Neural cell (in vitro differentiated cells): ENCODE results near the gene ATP6V1B1.
A peak's percentile ranks its signal among the peaks of the same experiment; 100 is the strongest.

Experiments
- EP300 ChIP-seq: fragments of 450-650 bp; conservative IDR thresholded peaks from 2 replicates; pipeline ENCODE4 v1.6.1; 2014; ENCODE audit warnings: antibody characterized with exemption, mild to moderate bottlenecking, moderate library complexity; ENCODE audit not compliant: poor library complexity, severe bottlenecking
- RAD21 ChIP-seq: fragments of 450-650 bp; conservative IDR thresholded peaks from 2 replicates; pipeline ENCODE4 v1.6.1; 2014; ENCODE audit warnings: antibody characterized with exemption, mild to moderate bottlenecking, moderate library complexity
- TF ChIP-seq, protein P1 (sequence below): fragments of 450-650 bp; IDR thresholded peaks from 2 replicates; pipeline ENCODE4 v1.5.1; 2014; ENCODE audit warnings: antibody characterized with exemption, mild to moderate bottlenecking, moderate library complexity; ENCODE audit not compliant: poor library complexity, severe bottlenecking

DNA sequence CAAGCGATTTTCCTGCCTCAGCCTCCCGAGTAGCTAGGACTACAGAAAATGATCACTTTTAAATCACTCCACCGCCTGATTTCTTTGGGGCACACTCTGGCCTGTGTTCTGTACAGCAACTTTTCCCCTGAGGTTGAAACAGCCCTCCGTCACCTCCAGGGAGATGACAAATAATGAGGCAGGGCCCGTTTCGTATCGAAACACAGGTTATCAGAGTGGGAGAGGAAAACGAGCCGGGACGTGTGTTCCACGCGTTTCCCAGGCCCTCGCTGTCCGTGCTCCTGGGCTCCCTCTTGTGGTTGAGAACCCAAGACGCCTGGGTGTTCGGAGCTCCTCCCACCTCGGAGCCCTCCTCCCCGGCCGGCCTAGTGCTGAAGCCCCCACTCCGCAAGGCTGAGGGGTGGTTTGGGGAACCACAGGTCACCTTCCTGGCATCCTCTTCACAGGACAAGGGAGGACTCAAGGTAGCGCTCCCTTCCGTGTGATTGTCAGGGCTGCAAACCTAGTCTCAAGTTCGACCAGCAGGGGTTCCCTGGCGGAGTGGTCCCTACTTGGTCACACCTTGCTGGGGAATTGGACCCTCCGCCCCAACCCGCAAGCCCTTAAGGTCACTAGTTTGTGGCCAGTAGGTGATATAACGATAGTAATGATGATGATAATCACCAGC is 12.8 kb downstream of the ATP6V1B1 start:
- TF ChIP-seq EP300 (no peak), RAD21 (peak; percentile 66)
- TF ChIP-seq, protein P1, sequence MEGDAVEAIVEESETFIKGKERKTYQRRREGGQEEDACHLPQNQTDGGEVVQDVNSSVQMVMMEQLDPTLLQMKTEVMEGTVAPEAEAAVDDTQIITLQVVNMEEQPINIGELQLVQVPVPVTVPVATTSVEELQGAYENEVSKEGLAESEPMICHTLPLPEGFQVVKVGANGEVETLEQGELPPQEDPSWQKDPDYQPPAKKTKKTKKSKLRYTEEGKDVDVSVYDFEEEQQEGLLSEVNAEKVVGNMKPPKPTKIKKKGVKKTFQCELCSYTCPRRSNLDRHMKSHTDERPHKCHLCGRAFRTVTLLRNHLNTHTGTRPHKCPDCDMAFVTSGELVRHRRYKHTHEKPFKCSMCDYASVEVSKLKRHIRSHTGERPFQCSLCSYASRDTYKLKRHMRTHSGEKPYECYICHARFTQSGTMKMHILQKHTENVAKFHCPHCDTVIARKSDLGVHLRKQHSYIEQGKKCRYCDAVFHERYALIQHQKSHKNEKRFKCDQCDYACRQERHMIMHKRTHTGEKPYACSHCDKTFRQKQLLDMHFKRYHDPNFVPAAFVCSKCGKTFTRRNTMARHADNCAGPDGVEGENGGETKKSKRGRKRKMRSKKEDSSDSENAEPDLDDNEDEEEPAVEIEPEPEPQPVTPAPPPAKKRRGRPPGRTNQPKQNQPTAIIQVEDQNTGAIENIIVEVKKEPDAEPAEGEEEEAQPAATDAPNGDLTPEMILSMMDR: peak; percentile 85
